Activated CD4-positive, alpha-beta memory T cell treated with anti-CD3 and anti-CD28 coated beads for 36 hours (primary cell): ENCODE data around the gene NR2C2AP. TPM values are rescaled to one million over a fixed set of nuclear protein-coding genes. Genes with fewer than 3 reads are reported as not detected.

ENCODE experiments used
- CTCF ChIA-PET: fragments of 350-600 bp; sonication (Branson Sonifier 250); formaldehyde crosslinking; loops from one replicate; lab custom pipeline; 2021; ENCODE audit warnings: antibody characterized with exemption, inconsistent platforms; lab: Charles Lee
- POLR2A ChIA-PET: fragments of 350-600 bp; sonication (Branson Sonifier 250); formaldehyde crosslinking; loops from one replicate; lab custom pipeline; 2021; ENCODE audit warnings: antibody characterized with exemption; lab: Charles Lee
- DNase-seq: peaks from one replicate; pipeline ENCODE4 v3.0.0-alpha.2; 2020
- H3K27ac Mint-ChIP-seq: one replicate; pipeline ENCODE4 v1.8.0; 2021; ENCODE audit warnings: mixed read lengths
- H3K27me3 Mint-ChIP-seq: one replicate; pipeline ENCODE4 v1.8.0; 2021; ENCODE audit warnings: mixed read lengths
- H3K36me3 Mint-ChIP-seq: one replicate; pipeline ENCODE4 v1.8.0; 2021; ENCODE audit warnings: mixed read lengths
- H3K4me1 Mint-ChIP-seq: one replicate; pipeline ENCODE4 v1.8.0; 2021; ENCODE audit warnings: low read depth, mixed read lengths
- H3K4me3 Mint-ChIP-seq: one replicate; pipeline ENCODE4 v1.8.0; 2021; ENCODE audit warnings: mild to moderate bottlenecking, mixed read lengths
- H3K9me3 Mint-ChIP-seq: one replicate; pipeline ENCODE4 v1.8.0; 2021; ENCODE audit warnings: mixed read lengths
- intact Hi-C: fragments of 100-400 bp; cut with micrococcal nuclease; formaldehyde crosslinking; loops from one replicate; pipeline ENCODE4 v1.15.1; 2023
- total RNA-seq, 2 experiments: library from RNA; stranded (reverse); gene quantifications; one replicate each; pipeline ENCODE4 v1.2.3, GENCODE V29; 2021

Gene NR2C2AP
- total RNA-seq, 2 experiments from 2014 or later, result 39.2 to 42.9 TPM

GRCh38 chr19:19213426-19214158, 10.4 kb upstream of the NR2C2AP start:
- ChIA-PET POLR2A (no interaction called here), CTCF (interaction anchor here (1.0 to 1.7 kb wide), 3 partner anchors 11 to 39 kb away, joined by 3 to 6 read pairs (median 4); partner anchors contain the start of gene NR2C2AP)
- no peak overlapping the region for H3K27ac Mint-ChIP-seq

DNA sequence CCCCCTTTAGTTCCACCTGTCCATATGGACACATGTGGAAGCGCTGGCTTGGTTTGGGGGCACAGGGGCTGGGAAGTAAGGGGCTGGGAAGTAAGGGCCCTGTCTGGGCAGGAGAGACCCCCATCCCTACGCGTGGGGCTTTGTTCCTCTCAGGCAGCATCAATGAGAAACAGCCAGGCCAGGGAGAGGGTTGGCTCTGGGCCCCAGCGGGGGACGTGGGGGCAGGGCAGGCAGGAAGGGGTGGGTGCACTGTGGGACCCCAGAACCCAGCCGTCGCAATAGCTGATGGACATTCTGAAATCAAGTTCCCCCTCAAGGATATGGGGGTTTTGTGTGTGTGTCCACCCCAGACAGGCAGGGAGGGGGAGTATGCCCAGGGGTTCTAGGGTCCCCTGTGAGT, 9.7 kb upstream of the NR2C2AP start:
- no peak for DNase-seq
- no peaks in the 10 kb centered on the region for H3K9me3 Mint-ChIP-seq
- H3K27ac Mint-ChIP-seq, result no peak overlapping the region
- CTCF ChIA-PET, result interaction anchor here (1.6 to 1.7 kb wide), 2 partner anchors 10 to 12 kb away, joined by 4 to 6 read pairs; partner anchors contain the start of gene NR2C2AP
- H3K36me3 Mint-ChIP-seq, result no peaks in the 10 kb centered on the region
- POLR2A ChIA-PET, result no interaction called here
- H3K27me3 Mint-ChIP-seq, result peaks cover 45% of the 10 kb centered on the region
- intact Hi-C loops, result no loop called here
- H3K4me1 Mint-ChIP-seq, result peaks cover 4% of the 10 kb centered on the region
- no peak overlapping the region for H3K4me3 Mint-ChIP-seq

More at GRCh38 chr19:19213426-19214158, 10.4 kb upstream of the NR2C2AP start:
- peaks cover 45% of the 10 kb centered on the region for H3K27me3 Mint-ChIP-seq
- H3K9me3 Mint-ChIP-seq, result no peaks in the 10 kb centered on the region
- H3K4me1 Mint-ChIP-seq, result peaks cover 3% of the 10 kb centered on the region
- H3K36me3 Mint-ChIP-seq, result no peaks in the 10 kb centered on the region
- H3K4me3 Mint-ChIP-seq, result no peak overlapping the region
- intact Hi-C loops, result no loop called here
- DNase-seq, result no peak

- H3K9me3 Mint-ChIP-seq, result no peaks in the 10 kb centered on the region
- H3K27ac Mint-ChIP-seq, result no peak within 1 kb of the TSS
- H3K27me3 Mint-ChIP-seq, result peaks cover 45% of the 10 kb centered on the region
- H3K36me3 Mint-ChIP-seq, result no peaks in the 10 kb centered on the region
- intact Hi-C loops, result no loop called here
- DNase-seq, result no peak
- no peak within 1 kb of the TSS for H3K4me3 Mint-ChIP-seq
- ChIA-PET POLR2A (interaction anchor here (0.6 kb wide), 1 partner anchor 210 kb away, joined by 3 read pairs; no protein-coding TSS in a partner anchor), CTCF (interaction anchor here (0.7 kb wide), 1 partner anchor 9 kb away, joined by 3 read pairs; no protein-coding TSS in a partner anchor)
- peaks cover 15% of the 10 kb centered on the region for H3K4me1 Mint-ChIP-seq
These were observed 8.5 kb upstream of the NR2C2AP start, which contains the start of gene NCAN for GRCh38 chr19:19211499-19212420. Gene NCAN (plus strand): TSS chr19:19211958. CDS start chr19:19216954, 4,996 bp downstream.

- CTCF ChIA-PET, result no interaction called here
- peaks cover 16% of the 10 kb centered on the region for H3K4me1 Mint-ChIP-seq
- no peak overlapping the region for H3K27ac Mint-ChIP-seq
- intact Hi-C loops, result no loop called here
- POLR2A ChIA-PET, result no interaction called here
- H3K4me3 Mint-ChIP-seq, result no peak overlapping the region
- no peak for DNase-seq
- no peaks in the 10 kb centered on the region for H3K9me3 Mint-ChIP-seq
- no peaks in the 10 kb centered on the region for H3K36me3 Mint-ChIP-seq
- peaks cover 29% of the 10 kb centered on the region for H3K27me3 Mint-ChIP-seq
These were observed 6.2 kb upstream of the NR2C2AP start for GRCh38 chr19:19209372-19209771.

DNA sequence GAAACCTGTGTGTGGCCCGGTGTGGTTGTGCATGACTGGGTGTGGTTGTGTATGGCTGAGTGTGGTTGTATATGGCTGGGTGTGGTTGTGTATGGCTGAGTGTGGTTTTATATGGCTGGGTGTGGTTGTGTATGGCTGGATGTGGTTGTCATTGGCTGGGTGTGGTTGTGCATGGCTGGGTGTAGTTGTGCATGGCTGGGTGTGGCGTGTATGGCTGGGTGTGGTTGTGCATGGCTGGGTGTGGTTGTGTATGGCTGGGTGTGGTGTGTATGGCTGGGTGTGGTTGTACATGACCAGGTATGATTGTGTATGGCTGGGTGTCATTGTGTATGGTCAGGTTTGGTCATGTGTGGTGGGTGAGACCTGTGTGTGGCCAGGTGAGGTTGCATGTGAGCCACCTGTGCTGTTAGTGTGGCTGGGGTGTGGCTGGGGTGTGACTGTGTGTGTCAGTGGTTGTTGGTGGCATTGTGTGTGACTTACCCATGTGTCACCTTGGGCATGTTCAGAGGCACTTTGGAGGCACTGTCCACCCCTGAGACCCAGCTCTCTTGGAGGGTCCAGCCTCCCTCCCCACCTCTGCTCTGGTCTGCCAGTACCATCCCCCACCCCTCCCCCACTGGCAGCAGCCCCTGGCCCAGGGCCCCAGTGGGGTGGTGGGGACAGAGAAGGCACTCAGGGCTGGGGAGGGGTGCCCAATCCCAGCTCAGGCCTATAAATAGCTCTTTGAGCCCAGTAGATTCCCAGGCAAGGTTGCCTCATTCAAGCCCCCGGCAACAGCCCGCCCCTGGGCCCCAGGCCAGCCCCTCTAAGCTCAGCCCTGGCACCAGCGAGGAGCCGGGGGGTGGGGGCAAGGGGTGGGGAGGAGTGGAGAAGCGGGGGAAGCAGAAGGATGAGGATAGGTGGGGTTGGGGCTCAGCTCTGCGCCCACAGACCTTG, 4.7 kb upstream of the NR2C2AP start:
- POLR2A ChIA-PET, result no interaction called here
- DNase-seq, result no peak
- H3K36me3 Mint-ChIP-seq, result peaks cover 2% of the 10 kb centered on the region
- peaks cover 19% of the 10 kb centered on the region for H3K4me1 Mint-ChIP-seq
- intact Hi-C loops, result no loop called here
- CTCF ChIA-PET, result interaction anchor here (0.7 to 0.9 kb wide), 2 partner anchors 17 to 33 kb away, joined by 3 read pairs; no protein-coding TSS in a partner anchor
- H3K4me3 Mint-ChIP-seq, result no peak overlapping the region
- H3K9me3 Mint-ChIP-seq, result no peaks in the 10 kb centered on the region
- H3K27me3 Mint-ChIP-seq, result peaks cover 16% of the 10 kb centered on the region
- H3K27ac Mint-ChIP-seq, result no peak overlapping the region

DNA sequence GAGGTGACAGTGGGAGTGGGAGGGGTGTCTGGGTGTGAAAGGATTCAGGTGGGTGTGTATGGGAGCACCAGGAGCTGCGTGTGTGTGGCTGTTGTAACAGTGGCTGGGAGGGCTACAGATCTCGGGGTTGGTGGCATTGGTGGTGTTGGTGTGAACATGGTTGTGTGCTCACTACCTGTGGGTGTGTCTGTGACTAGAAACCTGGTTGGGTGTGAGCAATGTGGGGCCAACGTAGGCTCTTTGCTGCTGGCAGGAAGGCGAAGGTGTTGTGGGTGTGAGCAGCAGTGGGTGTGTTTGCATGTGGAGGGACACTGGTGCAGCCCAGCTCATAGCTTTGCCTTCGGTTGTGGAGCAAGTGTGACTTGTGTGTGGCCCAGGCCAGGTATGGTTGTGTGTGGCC, 3.7 kb upstream of the NR2C2AP start:
- CTCF ChIA-PET, result no interaction called here
- POLR2A ChIA-PET, result no interaction called here
- H3K27me3 Mint-ChIP-seq, result peaks cover 8% of the 10 kb centered on the region
- DNase-seq, result no peak
- no peaks in the 10 kb centered on the region for H3K9me3 Mint-ChIP-seq
- H3K27ac Mint-ChIP-seq, result no peak overlapping the region
- intact Hi-C loops, result no loop called here
- peaks cover 11% of the 10 kb centered on the region for H3K36me3 Mint-ChIP-seq
- no peak overlapping the region for H3K4me3 Mint-ChIP-seq
- peaks cover 26% of the 10 kb centered on the region for H3K4me1 Mint-ChIP-seq

- intact Hi-C loops, result no loop called here
- Mint-ChIP-seq H3K27ac (no peak overlapping the region), H3K27me3 (peaks cover 3% of the 10 kb centered on the region), H3K9me3 (no peaks in the 10 kb centered on the region), H3K36me3 (peaks cover 13% of the 10 kb centered on the region), H3K4me1 (peaks cover 31% of the 10 kb centered on the region), H3K4me3 (no peak overlapping the region)
- DNase-seq, result no peak
- CTCF ChIA-PET, result interaction anchor here (0.7 to 1.1 kb wide), 2 partner anchors 19 kb away, joined by 3 to 4 read pairs; no protein-coding TSS in a partner anchor
- POLR2A ChIA-PET, result no interaction called here
These were observed 2.5 kb upstream of the NR2C2AP start for GRCh38 chr19:19205416-19206410.

DNA sequence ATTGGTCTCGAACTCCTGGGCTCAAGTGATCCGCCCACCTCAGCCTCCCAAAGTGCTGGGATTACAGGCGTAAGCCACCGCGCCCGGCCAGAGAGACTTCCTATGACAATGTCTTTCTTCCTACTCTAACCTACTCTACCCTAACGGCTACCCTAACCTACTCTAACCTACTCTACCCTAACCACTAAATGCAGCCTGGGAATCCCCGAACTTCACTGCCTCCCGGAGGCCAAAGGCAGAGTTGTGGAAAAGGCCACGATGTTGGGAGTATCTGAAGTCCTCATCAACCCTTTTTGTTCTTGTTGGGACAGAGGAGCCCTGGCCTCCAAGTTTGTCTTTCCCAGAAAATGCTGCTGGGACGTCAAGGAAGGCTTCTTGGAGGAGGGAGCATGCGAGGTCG, 967 bp upstream of the NR2C2AP start:
- intact Hi-C loops, result no loop called here
- Mint-ChIP-seq H3K9me3 (no peaks in the 10 kb centered on the region), H3K4me1 (peaks cover 31% of the 10 kb centered on the region), H3K4me3 (peak overlapping the region; percentile 57), H3K27ac (no peak overlapping the region), H3K36me3 (peaks cover 16% of the 10 kb centered on the region), H3K27me3 (no peaks in the 10 kb centered on the region)
- DNase-seq, result no peak
- ChIA-PET CTCF (interaction anchor here (1.1 to 1.8 kb wide), 2 partner anchors 20 to 21 kb away, joined by 3 to 11 read pairs; no protein-coding TSS in a partner anchor), POLR2A (no interaction called here)

DNA sequence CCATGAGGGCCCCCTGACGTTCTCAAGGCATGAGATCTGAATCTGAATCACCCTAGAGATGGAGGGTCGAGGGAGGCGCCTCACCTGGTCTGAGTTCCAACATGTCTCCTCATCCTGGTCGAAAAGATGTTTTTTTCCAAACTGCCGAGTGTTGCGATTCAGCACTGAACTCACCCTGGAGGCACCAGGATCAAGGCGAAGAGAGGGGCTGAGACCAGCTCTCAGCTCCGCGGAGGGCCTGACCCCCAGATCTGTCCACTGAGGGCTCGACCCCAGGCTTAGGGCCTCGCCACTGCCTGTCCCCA, 555 bp downstream of the NR2C2AP start:
- DNase-seq, result no peak
- ChIA-PET CTCF (interaction anchor here (0.9 to 3.4 kb wide), 6 partner anchors 9 to 288 kb away, joined by 3 to 15 read pairs (median 8); partner anchors contain the start of genes BORCS8, NCAN and RFXANK), POLR2A (interaction anchor here (1.2 to 3.0 kb wide), 2 partner anchors 10 to 23 kb away, joined by 3 to 25 read pairs; partner anchors contain the start of genes BORCS8 and RFXANK)
- Mint-ChIP-seq H3K36me3 (peaks cover 25% of the 10 kb centered on the region), H3K4me1 (peaks cover 28% of the 10 kb centered on the region), H3K9me3 (no peaks in the 10 kb centered on the region), H3K27me3 (no peaks in the 10 kb centered on the region), H3K4me3 (peak overlapping the region; percentile 94), H3K27ac (peak overlapping the region; percentile 93)
- intact Hi-C loops, result loop anchor here (1.0 kb wide), 1 partner anchor 10 kb away; the partner anchor contains the start of genes BORCS8 and RFXANK
